Esophagus squamous epithelium (tissue), 4 donors: ENCODE results near the gene WDR26.

Source experiments
- CTCF ChIP-seq, 6 experiments: fragments of 450-650 bp in 4 of 6; fragments of 200-600 bp in 2 of 6; sonication (generic) in 2 of 6; IDR thresholded peaks; one replicate each; pipeline ENCODE4 v1.5.1; 2016 to 2019; ENCODE audit warnings: antibody characterized with exemption in 6 of 6, mild to moderate bottlenecking in 4 of 6, moderate library complexity in 4 of 6
- POLR2A ChIP-seq, 4 donors: fragments of 450-650 bp; IDR thresholded peaks; one replicate each; pipeline ENCODE4 v1.6.1; 2017; ENCODE audit warnings: antibody characterized with exemption in 4 of 4, mild to moderate bottlenecking in 4 of 4, moderate library complexity in 3 of 4

DNA sequence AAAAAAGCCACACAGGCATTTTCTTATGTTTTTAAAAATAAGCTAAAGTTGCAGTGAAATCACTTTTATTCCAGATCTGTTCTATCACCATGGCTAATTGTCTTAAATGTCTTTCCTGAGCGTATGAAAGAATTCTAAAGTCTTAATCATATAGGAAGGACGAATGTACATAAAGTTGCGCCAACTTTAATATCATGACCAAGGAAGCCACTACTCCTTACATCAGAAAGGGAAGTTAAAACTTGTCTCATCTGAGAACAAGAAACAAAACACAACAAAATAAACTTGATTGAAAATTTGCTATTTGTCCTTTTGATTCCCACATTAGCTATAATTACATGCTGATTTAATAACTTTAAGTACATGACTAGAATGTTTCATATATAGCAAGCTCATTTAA is 51.4 kb downstream of the WDR26 start:
- TF ChIP-seq POLR2A (IDR thresholded peaks at IDR 0.05) (no peak), CTCF (IDR thresholded peaks at IDR 0.05) (no peak)
